ENCODE results near the gene TCF4. TPM values are rescaled to one million over a fixed set of nuclear protein-coding genes. Genes with fewer than 3 reads are reported as not detected.

Gene TCF4
- total RNA-seq, 1 experiment from 2014 or later, result 143 TPM

DNA sequence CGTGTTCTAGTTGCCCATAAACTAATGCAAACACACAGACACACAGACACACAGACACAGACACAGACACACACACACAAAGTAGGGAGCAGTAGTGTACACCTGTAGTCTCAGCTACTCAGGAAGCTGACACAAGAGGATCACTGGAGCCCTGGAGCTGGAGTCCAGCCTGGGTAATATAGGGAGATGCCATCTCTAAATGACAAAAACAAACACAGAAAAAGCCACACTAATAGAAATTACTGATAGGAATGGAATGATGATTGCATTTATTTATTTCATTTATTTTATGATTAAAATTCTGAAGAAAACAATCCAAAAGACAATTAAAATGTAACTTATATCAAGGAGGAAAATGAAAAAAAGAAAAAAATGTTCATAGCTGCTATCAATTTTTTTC, 30.8 kb downstream of the TCF4 start:
- no peaks in the 10 kb centered on the region for H3K27me3 ChIP-seq (replicated peaks; ENCODE audit: insufficient read depth, low read depth, low read length, poor library complexity)
- no TSS peak for BruUV-seq (replicated peaks)
- POLR2A ChIA-PET (ENCODE audit: low non-redundant PET), result no interaction called here

DNA sequence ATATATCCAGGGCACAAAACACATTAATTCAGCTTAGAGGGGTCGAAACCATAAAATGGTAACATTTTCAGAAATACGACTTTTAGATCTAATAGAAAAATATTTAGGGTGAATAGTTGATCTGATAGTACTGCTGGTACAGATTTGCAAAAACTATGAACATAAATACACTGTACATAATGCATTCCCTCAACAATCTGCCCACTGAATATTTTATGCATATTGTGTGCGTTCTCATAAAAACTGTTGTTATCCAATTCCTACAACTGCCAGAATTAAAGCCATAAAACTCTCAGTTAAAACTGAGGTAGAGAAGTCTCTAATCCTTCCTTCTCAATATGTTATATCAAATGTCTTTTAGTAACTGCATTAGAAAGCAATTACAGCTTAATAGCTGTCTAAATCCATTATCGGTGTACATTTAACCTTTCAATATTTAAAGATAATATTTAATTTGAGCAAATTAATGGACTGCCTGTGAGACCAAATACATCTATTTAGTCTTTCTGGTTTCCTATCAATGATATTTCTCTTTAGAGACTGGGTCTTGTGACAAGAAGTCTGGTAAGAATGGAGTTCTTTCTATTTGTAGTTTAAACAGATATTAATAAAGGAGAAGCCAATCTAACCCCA, 32.5 kb downstream of the TCF4 start:
- CTCF ChIA-PET, result no interaction called here
- Histone ChIP-seq H3K36me3 (ENCODE audit: insufficient read depth, low read length, poor library complexity, severe bottlenecking) (no peaks in the 10 kb centered on the region), H3K27ac (ENCODE audit: low read depth, low read length, poor library complexity, severe bottlenecking) (no peak overlapping the region), H3K4me3 (ENCODE audit: low read depth, low read length, poor library complexity, severe bottlenecking) (no peak overlapping the region), H3K27me3 (replicated peaks; ENCODE audit: insufficient read depth, low read depth, low read length, poor library complexity) (no peaks in the 10 kb centered on the region), H3K9me3 (ENCODE audit: low read depth, low read length, poor library complexity, severe bottlenecking) (no peaks in the 10 kb centered on the region), H3K4me1 (ENCODE audit: insufficient read depth, low read length, poor library complexity, severe bottlenecking) (peaks cover 24% of the 10 kb centered on the region)
- no peak for TF ChIP-seq EZH2 (IDR thresholded peaks at IDR 0.05; ENCODE audit: borderline replicate concordance, low read depth, low read length, poor library complexity, severe bottlenecking)
- no peak for TF ChIP-seq CTCF (conservative IDR thresholded peaks at IDR 0.05; ENCODE audit: low read depth, low read length)
- BruUV-seq (replicated peaks), result no TSS peak
- intact Hi-C loops (cut with micrococcal nuclease; ENCODE audit: unreplicated experiment), result no loop called here
- POLR2A ChIA-PET (ENCODE audit: low non-redundant PET), result no interaction called here
- DNase-seq (ENCODE audit: low spot score), result no peak

More for the DNA sequence above, 30.8 kb downstream of the TCF4 start:
- intact Hi-C loops (cut with micrococcal nuclease; ENCODE audit: unreplicated experiment), result no loop called here
- no peaks in the 10 kb centered on the region for H3K36me3 ChIP-seq (ENCODE audit: insufficient read depth, low read length, poor library complexity, severe bottlenecking)
- H3K4me3 ChIP-seq (ENCODE audit: low read depth, low read length, poor library complexity, severe bottlenecking), result no peak overlapping the region
- H3K27ac ChIP-seq (ENCODE audit: low read depth, low read length, poor library complexity, severe bottlenecking), result no peak overlapping the region
- no peak for DNase-seq (ENCODE audit: low spot score)
- H3K9me3 ChIP-seq (ENCODE audit: low read depth, low read length, poor library complexity, severe bottlenecking), result no peaks in the 10 kb centered on the region
- peaks cover 24% of the 10 kb centered on the region for H3K4me1 ChIP-seq (ENCODE audit: insufficient read depth, low read length, poor library complexity, severe bottlenecking)
- TF ChIP-seq EZH2 (IDR thresholded peaks at IDR 0.05; ENCODE audit: borderline replicate concordance, low read depth, low read length, poor library complexity, severe bottlenecking) (no peak), CTCF (conservative IDR thresholded peaks at IDR 0.05; ENCODE audit: low read depth, low read length) (no peak)
- CTCF ChIA-PET, result no interaction called here

DNA sequence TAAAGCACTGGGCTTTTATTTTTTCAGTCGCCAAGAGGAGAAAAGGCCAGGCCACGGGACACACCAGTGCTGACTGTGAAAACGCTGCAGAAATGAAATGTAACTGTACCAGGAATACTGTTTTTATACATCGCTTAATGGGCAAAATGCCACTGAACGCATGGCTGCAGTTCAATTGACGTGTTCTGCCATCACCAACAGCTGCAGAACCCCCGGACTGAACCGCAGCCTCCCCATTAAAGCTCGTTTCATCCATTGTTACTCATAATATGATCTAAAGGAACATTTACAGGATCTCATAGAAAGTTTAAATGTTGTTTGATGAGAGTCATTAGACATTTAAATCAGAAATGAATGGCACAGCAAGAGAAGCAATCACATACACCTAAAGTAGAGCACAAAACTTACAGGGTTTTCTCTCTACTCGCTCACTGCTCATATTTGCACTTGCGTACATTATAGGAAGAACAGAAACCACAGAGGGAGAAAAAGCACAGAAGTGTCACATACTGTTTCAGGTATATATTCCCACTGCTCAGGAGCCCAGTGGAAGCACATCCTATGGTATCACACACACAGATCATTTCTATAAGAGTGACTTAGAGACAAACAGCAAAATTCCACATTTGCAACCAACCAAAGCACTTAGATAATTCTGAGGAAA, 35.3 kb downstream of the TCF4 start:
- intact Hi-C loops (cut with micrococcal nuclease; ENCODE audit: unreplicated experiment), result no loop called here
- Histone ChIP-seq H3K36me3 (ENCODE audit: insufficient read depth, low read length, poor library complexity, severe bottlenecking) (no peaks in the 10 kb centered on the region), H3K27ac (ENCODE audit: low read depth, low read length, poor library complexity, severe bottlenecking) (no peak overlapping the region), H3K9me3 (ENCODE audit: low read depth, low read length, poor library complexity, severe bottlenecking) (no peaks in the 10 kb centered on the region), H3K27me3 (replicated peaks; ENCODE audit: insufficient read depth, low read depth, low read length, poor library complexity) (no peaks in the 10 kb centered on the region), H3K4me3 (ENCODE audit: low read depth, low read length, poor library complexity, severe bottlenecking) (no peak overlapping the region), H3K4me1 (ENCODE audit: insufficient read depth, low read length, poor library complexity, severe bottlenecking) (peaks cover 24% of the 10 kb centered on the region)
- peak; percentile 62 for DNase-seq (ENCODE audit: low spot score)
- CTCF ChIA-PET, result no interaction called here
- POLR2A ChIA-PET (ENCODE audit: low non-redundant PET), result no interaction called here
- no peak for TF ChIP-seq CTCF (conservative IDR thresholded peaks at IDR 0.05; ENCODE audit: low read depth, low read length)
- no peak for TF ChIP-seq EZH2 (IDR thresholded peaks at IDR 0.05; ENCODE audit: borderline replicate concordance, low read depth, low read length, poor library complexity, severe bottlenecking)
- BruUV-seq (replicated peaks), result no TSS peak

Measured in A673 (cell line).